OCI-LY3 (cell line): ENCODE measurements around the gene RRP1B.

Source experiments
- H2AFZ ChIP-seq: fragments of 200-600, 300-600 bp; shearing (Covaris generic); 2 replicates; pipeline ENCODE4 v1.6.0; 2014; ENCODE audit warnings: antibody characterized with exemption, low read depth, low read length
- H3K27ac ChIP-seq: fragments of 200-600, 300-600 bp; sonication (generic); 2 replicates; pipeline ENCODE4 v1.5.1; 2014; ENCODE audit warnings: mild to moderate bottlenecking, low read length, moderate library complexity, mixed read lengths
- H3K27me3 ChIP-seq: fragments of 200-600, 300-600 bp; sonication (generic); 2 replicates; pipeline ENCODE4 v1.6.1; 2014; ENCODE audit warnings: low read depth, low read length, mixed read lengths
- H3K36me3 ChIP-seq: fragments of 200-600, 300-600 bp; sonication (generic); replicated peaks from 2 replicates; pipeline ENCODE3; 2014; ENCODE audit warnings: low read depth, low read length, mixed read lengths
- H3K4me1 ChIP-seq: fragments of 300-600, 200-600 bp; sonication (generic); 2 replicates; pipeline ENCODE4 v1.6.1; 2014; ENCODE audit warnings: low read length, mixed read lengths
- H3K4me2 ChIP-seq: fragments of 200-600, 300-600 bp; sonication (generic); 2 replicates; pipeline ENCODE4 v1.6.1; 2014; ENCODE audit warnings: low read length, mixed read lengths
- H3K4me3 ChIP-seq: fragments of 300-600, 200-600 bp; sonication (generic); 2 replicates; pipeline ENCODE4 v1.5.1; 2014; ENCODE audit warnings: antibody characterized with exemption, mild to moderate bottlenecking, low read length, moderate library complexity
- H3K79me2 ChIP-seq: fragments of 300-600, 200-600 bp; shearing (Covaris generic); 2 replicates; pipeline ENCODE4 v1.6.1; 2014; ENCODE audit warnings: mild to moderate bottlenecking, low read length, mixed read lengths
- H3K9ac ChIP-seq: fragments of 300-600, 200-600 bp; shearing (Covaris generic); 2 replicates; pipeline ENCODE4 v1.6.0; 2014; ENCODE audit warnings: mild to moderate bottlenecking, low read length, moderate library complexity
- H3K9me3 ChIP-seq: fragments of 200-600, 300-600 bp; shearing (Covaris generic); 2 replicates; pipeline ENCODE4 v1.6.1; 2014; ENCODE audit warnings: low read length, mixed read lengths; ENCODE audit not compliant: insufficient read depth
- H4K20me1 ChIP-seq: fragments of 200-600, 300-600 bp; sonication (generic); 2 replicates; pipeline ENCODE4 v1.6.1; 2016; ENCODE audit warnings: low read length, mixed read lengths; ENCODE audit not compliant: insufficient read depth
- CTCF ChIP-seq: fragments of 200-600, 300-600 bp; sonication (generic); IDR thresholded peaks from 2 replicates; pipeline ENCODE4 v1.5.1; 2014; ENCODE audit warnings: antibody characterized with exemption, low read length, low read depth
- EZH2phosphoT487 ChIP-seq: fragments of 200-600 bp; shearing (Covaris generic); IDR thresholded peaks from 2 replicates; pipeline ENCODE4 v1.6.1; 2018; ENCODE audit warnings: antibody characterized with exemption, mixed run types, low read depth

Gene RRP1B

GRCh38 chr21:43665879-43666278 is 6.5 kb downstream of the RRP1B start:
- TF ChIP-seq EZH2phosphoT487 = no peak
- TF ChIP-seq CTCF = no peak
- no peak overlapping the region for H3K9ac ChIP-seq
- peaks cover 18% of the 10 kb centered on the region for H4K20me1 ChIP-seq
- H3K4me2 ChIP-seq = no peak overlapping the region
- H3K4me1 ChIP-seq = peaks cover 9% of the 10 kb centered on the region
- H2AFZ ChIP-seq = no peak overlapping the region
- no peaks in the 10 kb centered on the region for H3K9me3 ChIP-seq
- H3K27ac ChIP-seq = no peak overlapping the region
- H3K4me3 ChIP-seq = no peak overlapping the region
- peaks cover 100% of the 10 kb centered on the region for H3K79me2 ChIP-seq
- peaks cover 40% of the 10 kb centered on the region for H3K36me3 ChIP-seq
- no peaks in the 10 kb centered on the region for H3K27me3 ChIP-seq

GRCh38 chr21:43667191-43667904 is 8.0 kb downstream of the RRP1B start:
- Histone ChIP-seq H3K27ac (no peak overlapping the region), H3K4me3 (no peak overlapping the region), H3K4me2 (no peak overlapping the region), H2AFZ (no peak overlapping the region), H3K4me1 (no peaks in the 10 kb centered on the region), H3K36me3 (peaks cover 32% of the 10 kb centered on the region), H3K79me2 (peaks cover 93% of the 10 kb centered on the region), H3K9ac (no peak overlapping the region), H3K9me3 (no peaks in the 10 kb centered on the region), H3K27me3 (no peaks in the 10 kb centered on the region), H4K20me1 (0 out of 2 replicates have a peak, but pooled peaks cover 7% of the 10 kb centered on the region)
- TF ChIP-seq CTCF (no peak), EZH2phosphoT487 (no peak)

- Histone ChIP-seq H3K36me3 (peaks cover 29% of the 10 kb centered on the region), H3K4me1 (no peaks in the 10 kb centered on the region), H3K4me2 (no peak overlapping the region), H3K79me2 (peaks cover 69% of the 10 kb centered on the region), H3K4me3 (no peak overlapping the region), H3K9ac (no peak overlapping the region), H2AFZ (no peak overlapping the region), H4K20me1 (0 out of 2 replicates have a peak, but pooled peaks cover 7% of the 10 kb centered on the region), H3K9me3 (no peaks in the 10 kb centered on the region), H3K27ac (no peak overlapping the region), H3K27me3 (no peaks in the 10 kb centered on the region)
- no peak for TF ChIP-seq CTCF
- no peak for TF ChIP-seq EZH2phosphoT487
Observed at GRCh38 chr21:43669828-43670605, 10.7 kb downstream of the RRP1B start.

GRCh38 chr21:43675871-43676270 is 16.5 kb downstream of the RRP1B start:
- H3K9me3 ChIP-seq = no peaks in the 10 kb centered on the region
- no peak overlapping the region for H3K4me2 ChIP-seq
- H4K20me1 ChIP-seq = no peaks in the 10 kb centered on the region
- peaks cover 37% of the 10 kb centered on the region for H3K79me2 ChIP-seq
- TF ChIP-seq CTCF = no peak
- TF ChIP-seq EZH2phosphoT487 = no peak
- no peaks in the 10 kb centered on the region for H3K4me1 ChIP-seq
- no peak overlapping the region for H3K4me3 ChIP-seq
- H3K9ac ChIP-seq = no peak overlapping the region
- H3K36me3 ChIP-seq = peaks cover 30% of the 10 kb centered on the region
- H2AFZ ChIP-seq = no peak overlapping the region
- no peak overlapping the region for H3K27ac ChIP-seq
- no peaks in the 10 kb centered on the region for H3K27me3 ChIP-seq
